OCI-LY3 (cell line): Measurements from ENCODE around the gene TSACC.

Experiments
- CTCF ChIP-seq: fragments of 200-600, 300-600 bp; sonication (generic); IDR thresholded peaks from 2 replicates; pipeline ENCODE4 v1.5.1; 2014; ENCODE audit warnings: antibody characterized with exemption, low read length, low read depth
- EZH2phosphoT487 ChIP-seq: fragments of 200-600 bp; shearing (Covaris generic); IDR thresholded peaks from 2 replicates; pipeline ENCODE4 v1.6.1; 2018; ENCODE audit warnings: antibody characterized with exemption, mixed run types, low read depth

- no peak for TF ChIP-seq CTCF
- no peak for TF ChIP-seq EZH2phosphoT487
These were observed 44.4 kb upstream of the TSACC start for GRCh38 chr1:156293895-156294294.
